HG03025 (cell line): ENCODE measurements around the gene NSG2.

Experiments
- ATAC-seq: cut with Tn5 transposase; IDR thresholded peaks from one replicate; pipeline ENCODE4 v1.9.1; 2021; ENCODE audit warnings: mild to moderate bottlenecking, moderate library complexity; ENCODE audit not compliant: unreplicated experiment, low FRiP score

The NSG2 gene

GRCh38 chr5:174058433-174059122 is 13.1 kb downstream of the NSG2 start:
- ATAC-seq, result no peak

- ATAC-seq, result no peak
Observed at GRCh38 chr5:174059247-174059646, 13.7 kb downstream of the NSG2 start.

GRCh38 chr5:174063082-174063756 is 17.7 kb downstream of the NSG2 start:
- no peak for ATAC-seq

GRCh38 chr5:174064171-174064570 is 18.7 kb downstream of the NSG2 start:
- ATAC-seq, result no peak

GRCh38 chr5:174065528-174066197 is 20.2 kb downstream of the NSG2 start:
- ATAC-seq, result no peak

- ATAC-seq, result no peak
Observed at GRCh38 chr5:174067499-174067898, 22.0 kb downstream of the NSG2 start.

- no peak for ATAC-seq
Observed at GRCh38 chr5:174071484-174071883, 26.0 kb downstream of the NSG2 start.

GRCh38 chr5:174073122-174073660 is 27.7 kb downstream of the NSG2 start:
- no peak for ATAC-seq

- no peak for ATAC-seq
Observed at GRCh38 chr5:174074369-174074768, 28.9 kb downstream of the NSG2 start.

GRCh38 chr5:174078416-174078815 is 32.9 kb downstream of the NSG2 start:
- no peak for ATAC-seq

- ATAC-seq, result no peak
Observed at GRCh38 chr5:174082286-174082685, 36.8 kb downstream of the NSG2 start.

GRCh38 chr5:174083056-174083827 is 37.7 kb downstream of the NSG2 start:
- no peak for ATAC-seq

GRCh38 chr5:174084691-174085154 is 39.2 kb downstream of the NSG2 start:
- ATAC-seq, result no peak

- no peak for ATAC-seq
Observed at GRCh38 chr5:174086751-174087150, 41.2 kb downstream of the NSG2 start.

GRCh38 chr5:174087783-174088182 is 42.3 kb downstream of the NSG2 start:
- no peak for ATAC-seq

- no peak for ATAC-seq
Observed at GRCh38 chr5:174090129-174090528, 44.6 kb downstream of the NSG2 start.

GRCh38 chr5:174093123-174093522 is 47.6 kb downstream of the NSG2 start:
- no peak for ATAC-seq

GRCh38 chr5:174094857-174095606 is 49.5 kb downstream of the NSG2 start:
- ATAC-seq, result no peak

- no peak for ATAC-seq
Observed at GRCh38 chr5:174096619-174097018, 51.1 kb downstream of the NSG2 start.
